Loucy (cell line): ENCODE measurements around the gene KIF20A.

Experiments
- CTCF ChIP-seq: fragments of 200-600 bp; sonication (generic); conservative IDR thresholded peaks from 2 replicates; pipeline ENCODE4 v1.5.1; 2014; ENCODE audit warnings: mild to moderate bottlenecking, antibody characterized with exemption, low read length
- EZH2phosphoT487 ChIP-seq: fragments of 200-600 bp; IDR thresholded peaks from 2 replicates; pipeline ENCODE4 v1.6.1; 2018; ENCODE audit warnings: antibody characterized with exemption, mild to moderate bottlenecking, moderate library complexity, borderline replicate concordance

DNA sequence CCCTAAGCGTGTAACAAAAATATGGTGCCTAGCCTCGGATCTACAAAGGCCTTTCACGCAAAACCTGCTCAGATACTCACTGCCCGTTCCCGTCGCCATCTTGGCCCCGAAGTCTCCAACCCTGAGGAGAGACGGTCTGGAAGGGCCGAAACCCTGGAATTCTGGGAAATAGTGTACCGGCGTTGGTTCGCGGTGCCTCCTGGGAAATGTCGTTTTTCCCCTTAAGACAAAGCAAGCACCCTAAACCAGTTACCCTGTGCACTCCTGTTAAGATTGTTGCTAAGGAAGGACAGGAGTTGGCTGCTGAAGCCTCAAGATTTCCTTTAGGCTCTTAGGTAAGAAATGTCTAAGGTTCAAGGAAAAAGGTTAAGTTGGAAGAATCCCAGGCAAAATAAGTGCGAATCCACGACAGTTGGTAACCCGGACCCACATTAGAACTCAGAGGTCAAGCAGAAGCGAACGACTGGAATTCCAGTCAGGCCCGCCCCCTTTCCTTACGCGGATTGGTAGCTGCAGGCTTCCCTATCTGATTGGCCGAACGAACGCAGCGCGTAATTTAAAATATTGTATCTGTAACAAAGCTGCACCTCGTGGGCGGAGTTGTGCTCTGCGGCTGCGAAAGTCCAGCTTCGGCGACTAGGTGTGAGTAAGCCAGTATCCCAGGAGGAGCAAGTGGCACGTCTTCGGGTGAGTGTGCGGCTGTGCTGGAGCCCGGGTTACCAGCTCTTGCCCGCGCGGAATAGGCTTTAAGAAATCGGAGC is at the start of gene KIF20A, which contains the start of gene BRD8:
- TF ChIP-seq CTCF (no peak), EZH2phosphoT487 (no peak)
